Hepatocyte (in vitro differentiated cells): ENCODE measurements around the gene CC2D1A.

ENCODE experiments used
- CTCF ChIP-seq: fragments of 200-600 bp; sonication (generic); IDR thresholded peaks from 2 replicates; pipeline ENCODE4 v1.5.1; 2016; ENCODE audit warnings: antibody characterized with exemption, mild to moderate bottlenecking; ENCODE audit not compliant: poor library complexity
- EZH2 ChIP-seq: fragments of 200-600 bp; sonication (generic); IDR thresholded peaks from 2 replicates; pipeline ENCODE4 v1.6.1; 2016; ENCODE audit warnings: antibody characterized with exemption, mild to moderate bottlenecking, borderline replicate concordance
- EZH2phosphoT487 ChIP-seq: fragments of 200-600 bp; sonication (generic); IDR thresholded peaks from one replicate; pipeline ENCODE4 v1.6.1; 2018; ENCODE audit warnings: antibody characterized with exemption, mild to moderate bottlenecking, low read depth, moderate library complexity; ENCODE audit not compliant: unreplicated experiment, severe bottlenecking

GRCh38 chr19:13870873-13871272, 35.1 kb upstream of the CC2D1A start:
- TF ChIP-seq CTCF, result no peak
- TF ChIP-seq EZH2, result no peak
- no peak for TF ChIP-seq EZH2phosphoT487
